K562 (cell line): ENCODE results near the gene FOSL2. TPM values are rescaled to one million over a fixed set of nuclear protein-coding genes. Genes with fewer than 3 reads are reported as not detected.

Experiments
- ATAC-seq: fragments of 200-7000 bp; cut with Tn5 transposase; 3 replicates; pipeline ENCODE4 v1.9.1; 2020; ENCODE audit warnings: moderate library complexity
- BruUV-seq: library from RNA; stranded (reverse); fragments of 400-500 nt; replicated peaks from 2 replicates; lab custom pipeline; 2021; lab: Mats Ljungman, UMichigan
- CTCF ChIA-PET: fragments of 300-600 bp; formaldehyde crosslinking; extraction: SDS; loops from one replicate; lab custom pipeline; 2021; ENCODE audit warnings: low intra/inter-chr PET ratio; lab: Yijun Ruan, JAX
- POLR2A ChIA-PET: fragments of 300-600, 350-650 bp; sonication (Branson Sonifier 250); formaldehyde crosslinking; extraction: SDS; loops from one replicate; lab custom pipeline; 2021; ENCODE audit warnings: antibody characterized with exemption, inconsistent platforms; lab: Yijun Ruan, JAX
- DNase-seq, 4 experiments: peaks; one replicate each; pipeline versions ENCODE4 v3.0.0 to v3.0.0-alpha.2; 2011 to 2018; ENCODE audit warnings: low spot score in 3 of 4, mixed read lengths in 3 of 4; ENCODE audit errors: extremely low read depth in 1 of 4
- FAIRE-seq: peaks from 2 replicates; lab custom pipeline; 2011; peaks lifted over from hg19 to GRCh38; lab: Jason Lieb, UNC
- H2AFZ ChIP-seq: 2 replicates; pipeline ENCODE4 v1.6.0; 2011; ENCODE audit warnings: low read depth, low read length, control low read depth, inconsistent platforms
- H3K27ac ChIP-seq: fragments of 200-600 bp; 3 replicates; pipeline ENCODE4 v1.8.0; 2011; ENCODE audit warnings: low read depth, mild to moderate bottlenecking, control low read depth, inconsistent platforms, low read length, moderate library complexity, mixed read lengths; ENCODE audit errors: extremely low read depth
- H3K27me3 ChIP-seq, 2 experiments: fragments of 300-600 bp in 1 of 2; 2 replicates in 1 of 2; 3 replicates in 1 of 2; pipeline versions ENCODE4 v1.6.0 to v1.8.0; 2011; ENCODE audit warnings: inconsistent platforms in 2 of 2, low read length in 2 of 2, mild to moderate bottlenecking in 1 of 2, mixed read lengths in 1 of 2, moderate library complexity in 1 of 2; ENCODE audit not compliant: control insufficient read depth in 2 of 2, insufficient read depth in 2 of 2
- H3K36me3 ChIP-seq: fragments of 300-600 bp; 3 replicates; pipeline ENCODE4 v1.8.0; 2011; ENCODE audit warnings: mild to moderate bottlenecking, low read length, inconsistent platforms; ENCODE audit not compliant: control insufficient read depth, insufficient read depth
- H3K4me1 ChIP-seq, 2 experiments: fragments of 200-600 bp in 1 of 2; replicated peaks in 1 of 2; 2 replicates in 1 of 2; 3 replicates in 1 of 2; pipeline versions ENCODE4 v1.5.1 to v1.8.0; 2011; ENCODE audit warnings: inconsistent platforms in 2 of 2, low read length in 2 of 2, mild to moderate bottlenecking in 1 of 2, mixed read lengths in 1 of 2, moderate library complexity in 1 of 2; ENCODE audit not compliant: control insufficient read depth in 2 of 2, insufficient read depth in 2 of 2
- H3K4me2 ChIP-seq: 2 replicates; pipeline ENCODE4 v1.6.1; 2011; ENCODE audit warnings: low read length, control low read depth, inconsistent platforms, mixed read lengths; ENCODE audit not compliant: insufficient read depth
- H3K4me3 ChIP-seq: fragments of 200-600 bp; sonication (generic), shearing (Covaris generic); 2 replicates; pipeline ENCODE4 v1.5.1; 2016; ENCODE audit warnings: control low read depth, inconsistent platforms
- H3K79me2 ChIP-seq: fragments of 200-600 bp; 3 replicates; pipeline ENCODE4 v1.8.0; 2011; ENCODE audit warnings: low read length, inconsistent platforms; ENCODE audit not compliant: control insufficient read depth, insufficient read depth
- H3K9ac ChIP-seq, 2 experiments: 2 replicates each; pipeline versions ENCODE4 v1.6.0 to v1.6.1; 2011; ENCODE audit warnings: low read depth in 2 of 2, low read length in 2 of 2, control low read depth in 1 of 2, inconsistent platforms in 1 of 2, mild to moderate bottlenecking in 1 of 2, mixed read lengths in 1 of 2; ENCODE audit not compliant: insufficient read depth in 1 of 2
- H3K9me1 ChIP-seq: one replicate; pipeline ENCODE4 v1.6.0; 2011; ENCODE audit warnings: inconsistent platforms, mild to moderate bottlenecking, low read length, moderate library complexity; ENCODE audit not compliant: control insufficient read depth, insufficient read depth
- H3K9me3 ChIP-seq: replicated peaks from 2 replicates; pipeline ENCODE4 v1.5.1; 2011; ENCODE audit warnings: low read depth, low read length, inconsistent platforms; ENCODE audit not compliant: control insufficient read depth, insufficient read depth
- H4K20me1 ChIP-seq: replicated peaks from 2 replicates; pipeline ENCODE4 v1.6.1; 2011; ENCODE audit warnings: low read length, inconsistent platforms, mixed read lengths; ENCODE audit not compliant: control insufficient read depth, insufficient read depth
- MIER1 ChIP-seq: fragments of 450-650 bp; IDR thresholded peaks from 2 replicates; pipeline ENCODE4 v1.6.1; 2016; ENCODE audit warnings: antibody characterized with exemption, mild to moderate bottlenecking, low read depth
- WGBS: fragments of 100-300 bp; shearing (Covaris generic); methylation state at CpG from one replicate; pipeline ENCODE4 v1.1.6; 2016; ENCODE audit warnings: low coverage, mixed read lengths; ENCODE audit not compliant: insufficient coverage; ENCODE audit errors: missing lambda C conversion rate; 5-methylcytosine and 5-hydroxymethylcytosine counted together
- in situ Hi-C: fragments of 300-500 bp; cut with MboI; formaldehyde crosslinking; loops from 4 replicates; pipeline ENCODE4 v1.15.0; 2018; ENCODE audit warnings: inconsistent platforms, mixed read lengths
- intact Hi-C: fragments of 100-400 bp; cut with micrococcal nuclease; formaldehyde crosslinking; loops from 2 replicates; pipeline ENCODE4 v1.14.2; 2022
- polyA plus RNA-seq, 8 experiments: library from polyadenylated mRNA; depleted of rRNA in 4 of 8; stranded (reverse) in 5 of 8; unstranded in 3 of 8; fragments of >200 nt; fragmentation: Nextera tagmentation in 2 of 8; fragmentation: Illumina TruSeq in 1 of 8; extraction: Ambion mirVana in 2 of 8; extraction: Trizol in 1 of 8; gene quantifications; 2 replicates each; pipeline versions ENCODE4 v1.2.1 to v1.2.3, GENCODE V29; 2011 to 2014; ENCODE audit warnings: inconsistent platforms in 1 of 8, missing spikeins in 1 of 8
- total RNA-seq, 7 experiments: library from RNA; depleted of rRNA in 6 of 7; stranded (reverse); fragments of >200 nt in 6 of 7; fragmentation: Illumina TruSeq in 2 of 7; extraction: Trizol in 2 of 7; gene quantifications; 2 replicates each; pipeline versions ENCODE4 v1.2.1 to v1.2.3, GENCODE V29; 2011 to 2021; ENCODE audit warnings: low replicate concordance in 1 of 7
- TF ChIP-seq, protein P1 (sequence below): sonication (generic); formaldehyde crosslinking; IDR thresholded peaks from 2 replicates; pipeline ENCODE4 v1.8.1; 2023; ENCODE audit warnings: mild to moderate bottlenecking, missing genetic modification reagents
- TF ChIP-seq, protein P2 (sequence below): fragments of 450-650 bp; IDR thresholded peaks from 2 replicates; pipeline ENCODE4 v1.6.1; 2017; ENCODE audit warnings: antibody characterized with exemption, mild to moderate bottlenecking

FOSL2 gene
- total and polyA plus RNA-seq, 9 of the 15 experiments (the other 6 are each of a cell fraction or from before 2014, with no cell fraction given) = 0.04 to 2.9 (median 0.80) TPM

DNA sequence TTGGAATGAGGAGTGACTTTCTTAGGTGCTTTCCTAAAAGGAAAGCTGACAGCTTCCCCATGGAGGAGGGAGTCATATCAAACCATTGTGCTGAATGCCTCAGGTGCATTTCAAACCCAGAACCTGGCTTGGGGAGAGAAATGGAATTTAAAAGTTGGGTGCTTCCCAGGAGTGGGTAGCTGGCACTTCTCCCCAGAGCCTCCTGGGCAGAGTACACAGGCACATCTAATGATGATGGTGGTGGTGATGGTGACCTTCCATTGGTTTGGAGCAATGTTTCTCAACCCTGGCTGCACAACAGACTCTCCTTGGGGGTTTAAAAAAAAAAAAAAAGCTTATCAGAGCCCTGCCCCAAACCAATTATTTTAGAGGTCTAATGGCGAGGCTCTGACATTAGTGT is 8.3 kb downstream of the FOSL2 start:
- H3K79me2 ChIP-seq = no peaks in the 10 kb centered on the region
- 0% methylated on average over 1 of the region's 1 CpG for WGBS
- no peaks in the 10 kb centered on the region; a peak in 1 of 5 replicates for H3K4me1 ChIP-seq
- no peak overlapping the region for H3K27ac ChIP-seq
- H3K36me3 ChIP-seq = no peaks in the 10 kb centered on the region
- no peaks in the 10 kb centered on the region for H3K9me1 ChIP-seq
- in situ Hi-C loops = loop anchor here (10.0 kb wide), 1 partner anchor 236 kb away; no protein-coding TSS in a partner anchor
- H2AFZ ChIP-seq = no peak overlapping the region
- intact Hi-C loops = no loop called here
- no TSS peak for BruUV-seq
- no peaks in the 10 kb centered on the region for H4K20me1 ChIP-seq
- H3K27me3 ChIP-seq = peaks cover 15 to 44% of the 10 kb centered on the region in 2 experiments
- H3K4me2 ChIP-seq = no peak overlapping the region
- H3K4me3 ChIP-seq = no peak overlapping the region
- ChIA-PET POLR2A (interaction anchor here (0.7 to 1.2 kb wide), 3 partner anchors 11 to 285 kb away, joined by 3 to 4 read pairs (median 3); no protein-coding TSS in a partner anchor), CTCF (no interaction called here)
- no peak overlapping the region for H3K9ac ChIP-seq
- no peak for FAIRE-seq
- no peak for ATAC-seq
- DNase-seq = no peak
- no peaks in the 10 kb centered on the region for H3K9me3 ChIP-seq
- TF ChIP-seq MIER1 = no peak
- TF ChIP-seq, protein P1, sequence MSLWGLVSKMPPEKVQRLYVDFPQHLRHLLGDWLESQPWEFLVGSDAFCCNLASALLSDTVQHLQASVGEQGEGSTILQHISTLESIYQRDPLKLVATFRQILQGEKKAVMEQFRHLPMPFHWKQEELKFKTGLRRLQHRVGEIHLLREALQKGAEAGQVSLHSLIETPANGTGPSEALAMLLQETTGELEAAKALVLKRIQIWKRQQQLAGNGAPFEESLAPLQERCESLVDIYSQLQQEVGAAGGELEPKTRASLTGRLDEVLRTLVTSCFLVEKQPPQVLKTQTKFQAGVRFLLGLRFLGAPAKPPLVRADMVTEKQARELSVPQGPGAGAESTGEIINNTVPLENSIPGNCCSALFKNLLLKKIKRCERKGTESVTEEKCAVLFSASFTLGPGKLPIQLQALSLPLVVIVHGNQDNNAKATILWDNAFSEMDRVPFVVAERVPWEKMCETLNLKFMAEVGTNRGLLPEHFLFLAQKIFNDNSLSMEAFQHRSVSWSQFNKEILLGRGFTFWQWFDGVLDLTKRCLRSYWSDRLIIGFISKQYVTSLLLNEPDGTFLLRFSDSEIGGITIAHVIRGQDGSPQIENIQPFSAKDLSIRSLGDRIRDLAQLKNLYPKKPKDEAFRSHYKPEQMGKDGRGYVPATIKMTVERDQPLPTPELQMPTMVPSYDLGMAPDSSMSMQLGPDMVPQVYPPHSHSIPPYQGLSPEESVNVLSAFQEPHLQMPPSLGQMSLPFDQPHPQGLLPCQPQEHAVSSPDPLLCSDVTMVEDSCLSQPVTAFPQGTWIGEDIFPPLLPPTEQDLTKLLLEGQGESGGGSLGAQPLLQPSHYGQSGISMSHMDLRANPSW (CRISPR knock-in tag) = no peak
- TF ChIP-seq, protein P2, sequence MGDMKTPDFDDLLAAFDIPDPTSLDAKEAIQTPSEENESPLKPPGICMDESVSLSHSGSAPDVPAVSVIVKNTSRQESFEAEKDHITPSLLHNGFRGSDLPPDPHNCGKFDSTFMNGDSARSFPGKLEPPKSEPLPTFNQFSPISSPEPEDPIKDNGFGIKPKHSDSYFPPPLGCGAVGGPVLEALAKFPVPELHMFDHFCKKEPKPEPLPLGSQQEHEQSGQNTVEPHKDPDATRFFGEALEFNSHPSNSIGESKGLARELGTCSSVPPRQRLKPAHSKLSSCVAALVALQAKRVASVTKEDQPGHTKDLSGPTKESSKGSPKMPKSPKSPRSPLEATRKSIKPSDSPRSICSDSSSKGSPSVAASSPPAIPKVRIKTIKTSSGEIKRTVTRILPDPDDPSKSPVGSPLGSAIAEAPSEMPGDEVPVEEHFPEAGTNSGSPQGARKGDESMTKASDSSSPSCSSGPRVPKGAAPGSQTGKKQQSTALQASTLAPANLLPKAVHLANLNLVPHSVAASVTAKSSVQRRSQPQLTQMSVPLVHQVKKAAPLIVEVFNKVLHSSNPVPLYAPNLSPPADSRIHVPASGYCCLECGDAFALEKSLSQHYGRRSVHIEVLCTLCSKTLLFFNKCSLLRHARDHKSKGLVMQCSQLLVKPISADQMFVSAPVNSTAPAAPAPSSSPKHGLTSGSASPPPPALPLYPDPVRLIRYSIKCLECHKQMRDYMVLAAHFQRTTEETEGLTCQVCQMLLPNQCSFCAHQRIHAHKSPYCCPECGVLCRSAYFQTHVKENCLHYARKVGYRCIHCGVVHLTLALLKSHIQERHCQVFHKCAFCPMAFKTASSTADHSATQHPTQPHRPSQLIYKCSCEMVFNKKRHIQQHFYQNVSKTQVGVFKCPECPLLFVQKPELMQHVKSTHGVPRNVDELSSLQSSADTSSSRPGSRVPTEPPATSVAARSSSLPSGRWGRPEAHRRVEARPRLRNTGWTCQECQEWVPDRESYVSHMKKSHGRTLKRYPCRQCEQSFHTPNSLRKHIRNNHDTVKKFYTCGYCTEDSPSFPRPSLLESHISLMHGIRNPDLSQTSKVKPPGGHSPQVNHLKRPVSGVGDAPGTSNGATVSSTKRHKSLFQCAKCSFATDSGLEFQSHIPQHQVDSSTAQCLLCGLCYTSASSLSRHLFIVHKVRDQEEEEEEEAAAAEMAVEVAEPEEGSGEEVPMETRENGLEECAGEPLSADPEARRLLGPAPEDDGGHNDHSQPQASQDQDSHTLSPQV = no peak
